ENCODE data around the gene SMCHD1. TPM values are rescaled to one million over a fixed set of nuclear protein-coding genes. Genes with fewer than 3 reads are reported as not detected.
"Not testable (repeated sequence)": the region's sequence is repeated elsewhere in the genome, so short reads cannot be mapped to it uniquely, and the experiment has no call there.

The SMCHD1 gene
- polyA plus RNA-seq, 1 donor, result 42.7 TPM

DNA sequence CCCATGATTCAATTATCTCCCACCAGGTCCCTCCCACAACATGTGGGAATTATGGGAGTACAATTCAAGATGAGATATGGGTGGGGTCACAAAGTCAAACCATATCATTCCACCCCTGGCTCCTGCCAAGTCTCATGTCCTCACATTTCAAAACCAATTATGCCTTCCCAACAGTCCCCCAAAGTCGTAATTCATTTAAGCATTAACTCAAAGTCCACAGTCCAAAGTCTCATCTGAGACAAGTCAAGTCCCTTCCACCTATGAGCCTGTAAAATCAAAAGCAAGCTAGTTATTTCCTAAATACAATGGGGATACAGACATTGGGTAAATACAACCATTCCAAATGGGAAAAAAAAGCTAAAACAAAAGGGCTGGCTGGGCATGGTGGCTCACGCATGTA, 153.1 kb downstream of the SMCHD1 start:
- H3K4me1 ChIP-seq (ENCODE audit: control insufficient read depth, insufficient read depth, low read length); H3K36me3 ChIP-seq (ENCODE audit: control insufficient read depth, insufficient read depth, low read length); H3K27ac ChIP-seq (ENCODE audit: low read length); H3K9me3 ChIP-seq (ENCODE audit: control insufficient read depth, low read depth, low read length); H3K4me3 ChIP-seq (ENCODE audit: low read length); H3K27me3 ChIP-seq (ENCODE audit: control insufficient read depth, insufficient read depth, low read length): not testable (repeated sequence)
- peak; percentile 8 to 45 for DNase-seq
- WGBS (ENCODE audit: insufficient coverage, low lambda C conversion rate), result no CpG with 5 or more reads among the region's 2 CpGs

GRCh38 chr18:2809666-2810183, 154.2 kb downstream of the SMCHD1 start:
- DNase-seq; H3K27me3 ChIP-seq (ENCODE audit: control insufficient read depth, insufficient read depth, low read length); H3K9me3 ChIP-seq (ENCODE audit: control insufficient read depth, low read depth, low read length); H3K27ac ChIP-seq (ENCODE audit: low read length); H3K4me1 ChIP-seq (ENCODE audit: control insufficient read depth, insufficient read depth, low read length); H3K4me3 ChIP-seq (ENCODE audit: low read length); H3K36me3 ChIP-seq (ENCODE audit: control insufficient read depth, insufficient read depth, low read length): not testable (repeated sequence)
- 50% methylated on average over 1 of the region's 6 CpGs for WGBS (ENCODE audit: insufficient coverage, low lambda C conversion rate)

DNA sequence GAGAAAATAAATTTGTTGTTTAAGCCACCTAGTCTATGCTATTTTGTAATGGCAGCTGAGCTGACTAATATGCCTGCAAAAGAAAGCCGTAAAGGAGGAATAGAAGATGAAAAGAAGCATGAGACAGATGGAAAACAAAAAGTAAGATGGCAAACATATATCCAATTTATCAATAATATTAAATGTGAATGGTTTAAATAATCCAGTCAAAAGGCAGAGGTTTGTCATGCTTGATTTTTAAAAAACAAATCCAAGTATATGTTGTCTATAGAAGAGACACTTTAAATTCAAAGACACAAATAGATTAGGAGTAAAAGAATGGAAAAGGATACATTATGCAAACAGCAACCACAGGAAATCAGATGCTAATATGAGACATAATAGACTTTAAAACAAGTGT, 155.9 kb downstream of the SMCHD1 start:
- WGBS (ENCODE audit: insufficient coverage, low lambda C conversion rate), result 88% methylated on average over 1 of the region's 1 CpG
- Histone ChIP-seq H3K4me3 (ENCODE audit: low read length) (no peak overlapping the region), H3K36me3 (ENCODE audit: control insufficient read depth, insufficient read depth, low read length) (no peaks in the 10 kb centered on the region), H3K9me3 (ENCODE audit: control insufficient read depth, low read depth, low read length) (peaks cover 3% of the 10 kb centered on the region), H3K27me3 (ENCODE audit: control insufficient read depth, insufficient read depth, low read length) (no peaks in the 10 kb centered on the region), H3K27ac (ENCODE audit: low read length) (no peak overlapping the region), H3K4me1 (ENCODE audit: control insufficient read depth, insufficient read depth, low read length) (no peaks in the 10 kb centered on the region)
- DNase-seq, result no peak

GRCh38 chr18:2814928-2815327, 159.4 kb downstream of the SMCHD1 start:
- Histone ChIP-seq H3K4me3 (ENCODE audit: low read length) (no peak overlapping the region), H3K36me3 (ENCODE audit: control insufficient read depth, insufficient read depth, low read length) (no peaks in the 10 kb centered on the region), H3K27ac (ENCODE audit: low read length) (no peak overlapping the region), H3K27me3 (ENCODE audit: control insufficient read depth, insufficient read depth, low read length) (no peaks in the 10 kb centered on the region), H3K4me1 (ENCODE audit: control insufficient read depth, insufficient read depth, low read length) (no peaks in the 10 kb centered on the region), H3K9me3 (ENCODE audit: control insufficient read depth, low read depth, low read length) (peaks cover 3% of the 10 kb centered on the region)
- 90% methylated on average over 2 of the region's 2 CpGs for WGBS (ENCODE audit: insufficient coverage, low lambda C conversion rate)
- no peak for DNase-seq

GRCh38 chr18:2818281-2818680, 162.8 kb downstream of the SMCHD1 start:
- no peak overlapping the region for H3K4me3 ChIP-seq (ENCODE audit: low read length)
- no peaks in the 10 kb centered on the region for H3K27me3 ChIP-seq (ENCODE audit: control insufficient read depth, insufficient read depth, low read length)
- H3K27ac ChIP-seq (ENCODE audit: low read length), result no peak overlapping the region
- no peaks in the 10 kb centered on the region for H3K9me3 ChIP-seq (ENCODE audit: control insufficient read depth, low read depth, low read length)
- H3K4me1 ChIP-seq (ENCODE audit: control insufficient read depth, insufficient read depth, low read length), result no peaks in the 10 kb centered on the region
- no peaks in the 10 kb centered on the region for H3K36me3 ChIP-seq (ENCODE audit: control insufficient read depth, insufficient read depth, low read length)
- DNase-seq, result no peak

GRCh38 chr18:2821695-2822094, 166.2 kb downstream of the SMCHD1 start:
- Histone ChIP-seq H3K4me3 (ENCODE audit: low read length) (no peak overlapping the region), H3K4me1 (ENCODE audit: control insufficient read depth, insufficient read depth, low read length) (no peaks in the 10 kb centered on the region), H3K9me3 (ENCODE audit: control insufficient read depth, low read depth, low read length) (no peaks in the 10 kb centered on the region), H3K27me3 (ENCODE audit: control insufficient read depth, insufficient read depth, low read length) (no peaks in the 10 kb centered on the region), H3K36me3 (ENCODE audit: control insufficient read depth, insufficient read depth, low read length) (no peaks in the 10 kb centered on the region), H3K27ac (ENCODE audit: low read length) (no peak overlapping the region)
- WGBS (ENCODE audit: insufficient coverage, low lambda C conversion rate), result no CpG with 5 or more reads among the region's 2 CpGs
- no peak for DNase-seq

GRCh38 chr18:2822213-2822921, 166.8 kb downstream of the SMCHD1 start:
- 100% methylated on average over 1 of the region's 6 CpGs for WGBS (ENCODE audit: insufficient coverage, low lambda C conversion rate)
- Histone ChIP-seq H3K27ac (ENCODE audit: low read length) (no peak overlapping the region), H3K4me1 (ENCODE audit: control insufficient read depth, insufficient read depth, low read length) (no peaks in the 10 kb centered on the region), H3K36me3 (ENCODE audit: control insufficient read depth, insufficient read depth, low read length) (no peaks in the 10 kb centered on the region), H3K9me3 (ENCODE audit: control insufficient read depth, low read depth, low read length) (no peaks in the 10 kb centered on the region), H3K4me3 (ENCODE audit: low read length) (no peak overlapping the region), H3K27me3 (ENCODE audit: control insufficient read depth, insufficient read depth, low read length) (no peaks in the 10 kb centered on the region)
- DNase-seq, result no peak

- H3K27ac ChIP-seq (ENCODE audit: low read length), result no peak overlapping the region
- H3K36me3 ChIP-seq (ENCODE audit: control insufficient read depth, insufficient read depth, low read length), result no peaks in the 10 kb centered on the region
- no peak for DNase-seq
- no peaks in the 10 kb centered on the region for H3K4me1 ChIP-seq (ENCODE audit: control insufficient read depth, insufficient read depth, low read length)
- H3K27me3 ChIP-seq (ENCODE audit: control insufficient read depth, insufficient read depth, low read length), result no peaks in the 10 kb centered on the region
- no peaks in the 10 kb centered on the region for H3K9me3 ChIP-seq (ENCODE audit: control insufficient read depth, low read depth, low read length)
- 38% methylated on average over 1 of the region's 2 CpGs for WGBS (ENCODE audit: insufficient coverage, low lambda C conversion rate)
- H3K4me3 ChIP-seq (ENCODE audit: low read length), result no peak overlapping the region
These were observed 167.7 kb downstream of the SMCHD1 start for GRCh38 chr18:2823202-2823601.

DNA sequence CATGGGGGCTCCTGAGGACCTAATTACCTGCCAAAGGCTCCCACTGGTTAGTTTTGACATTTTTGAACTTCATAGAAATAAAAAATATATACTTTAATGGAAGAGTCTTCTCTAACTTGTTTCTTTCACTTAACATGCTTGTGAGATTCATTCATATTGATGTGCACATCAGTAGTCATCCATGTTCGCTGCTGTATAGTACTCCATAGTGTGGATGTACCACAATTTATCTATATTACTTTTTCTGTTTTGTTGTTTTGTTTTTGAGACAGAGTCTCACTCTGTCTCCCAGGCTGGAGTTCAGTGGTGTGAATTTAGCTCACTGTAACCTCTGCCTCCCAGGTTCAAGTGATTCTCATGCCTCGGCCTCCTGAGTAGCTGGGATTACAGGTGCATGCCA, 168.4 kb downstream of the SMCHD1 start:
- WGBS (ENCODE audit: insufficient coverage, low lambda C conversion rate), result 100% methylated on average over 1 of the region's 2 CpGs
- DNase-seq, result no peak
- H3K27me3 ChIP-seq (ENCODE audit: control insufficient read depth, insufficient read depth, low read length), result no peaks in the 10 kb centered on the region
- no peaks in the 10 kb centered on the region for H3K9me3 ChIP-seq (ENCODE audit: control insufficient read depth, low read depth, low read length)
- H3K4me1 ChIP-seq (ENCODE audit: control insufficient read depth, insufficient read depth, low read length), result no peaks in the 10 kb centered on the region
- H3K36me3 ChIP-seq (ENCODE audit: control insufficient read depth, insufficient read depth, low read length), result no peaks in the 10 kb centered on the region
- H3K4me3 ChIP-seq (ENCODE audit: low read length), result no peak overlapping the region
- no peak overlapping the region for H3K27ac ChIP-seq (ENCODE audit: low read length)

- Histone ChIP-seq H3K36me3 (ENCODE audit: control insufficient read depth, insufficient read depth, low read length) (no peaks in the 10 kb centered on the region), H3K4me3 (ENCODE audit: low read length) (no peak overlapping the region), H3K9me3 (ENCODE audit: control insufficient read depth, low read depth, low read length) (no peaks in the 10 kb centered on the region), H3K4me1 (ENCODE audit: control insufficient read depth, insufficient read depth, low read length) (no peaks in the 10 kb centered on the region), H3K27me3 (ENCODE audit: control insufficient read depth, insufficient read depth, low read length) (no peaks in the 10 kb centered on the region), H3K27ac (ENCODE audit: low read length) (no peak overlapping the region)
- no CpG with 5 or more reads among the region's 5 CpGs for WGBS (ENCODE audit: insufficient coverage, low lambda C conversion rate)
- no peak for DNase-seq
These were observed 169.3 kb downstream of the SMCHD1 start for GRCh38 chr18:2824865-2825264.

- DNase-seq, result peak in 1 of 2 donors; percentile 41
- WGBS (ENCODE audit: insufficient coverage, low lambda C conversion rate), result 20% methylated on average over 1 of the region's 3 CpGs
- Histone ChIP-seq H3K4me1 (ENCODE audit: control insufficient read depth, insufficient read depth, low read length) (no peaks in the 10 kb centered on the region), H3K27ac (ENCODE audit: low read length) (no peak overlapping the region), H3K36me3 (ENCODE audit: control insufficient read depth, insufficient read depth, low read length) (no peaks in the 10 kb centered on the region), H3K27me3 (ENCODE audit: control insufficient read depth, insufficient read depth, low read length) (no peaks in the 10 kb centered on the region), H3K4me3 (ENCODE audit: low read length) (no peak overlapping the region), H3K9me3 (ENCODE audit: control insufficient read depth, low read depth, low read length) (no peaks in the 10 kb centered on the region)
These were observed 170.2 kb downstream of the SMCHD1 start for GRCh38 chr18:2825613-2826175.
